SK-N-SH (cell line): ENCODE measurements around the gene UGP2. TPM values are rescaled to one million over a fixed set of nuclear protein-coding genes. Genes with fewer than 3 reads are reported as not detected.

Source experiments
- CTCF ChIA-PET: fragments of 300-600, 350-600 bp; formaldehyde crosslinking; extraction: SDS; loops from one replicate; lab custom pipeline; 2021; lab: Yijun Ruan, JAX
- POLR2A ChIA-PET: fragments of 350-600 bp; sonication (Branson Sonifier 250); formaldehyde crosslinking; extraction: SDS; loops from one replicate; lab custom pipeline; 2020; ENCODE audit warnings: antibody characterized with exemption, inconsistent platforms; lab: Yijun Ruan, JAX
- DNase-seq: peaks from one replicate; pipeline ENCODE4 v3.0.0; 2012
- H2AFZ ChIP-seq: fragments of 200-600 bp; sonication (generic); 2 replicates; pipeline ENCODE4 v1.8.1; 2016; ENCODE audit warnings: antibody characterized with exemption, mild to moderate bottlenecking, low read depth
- H3F3A ChIP-seq: fragments of 200-600 bp; sonication (generic); replicated peaks from 2 replicates; pipeline ENCODE3; 2016; ENCODE audit warnings: antibody characterized with exemption, mild to moderate bottlenecking; ENCODE audit not compliant: insufficient read depth
- H3K27ac ChIP-seq, 2 experiments: fragments of 200-500 bp in 1 of 2; fragments of 200-600 bp in 1 of 2; sonication (Bioruptor generic) in 1 of 2; sonication (generic), shearing (Covaris generic) in 1 of 2; 2 replicates each; pipeline versions ENCODE4 v1.5.1 to v1.6.1; 2014 to 2016; ENCODE audit warnings: low read depth in 2 of 2, inconsistent platforms in 1 of 2, low read length in 1 of 2, mild to moderate bottlenecking in 1 of 2, mixed read lengths in 1 of 2
- H3K27me3 ChIP-seq: fragments of 200-600 bp; sonication (generic), shearing (Covaris generic); 2 replicates; pipeline ENCODE4 v1.6.1; 2016; ENCODE audit warnings: mixed run types; ENCODE audit not compliant: insufficient read depth
- H3K36me3 ChIP-seq, 2 experiments: fragments of 200-500 bp in 1 of 2; fragments of 200-600 bp in 1 of 2; sonication (Bioruptor generic) in 1 of 2; sonication (generic) in 1 of 2; replicated peaks in 1 of 2; 2 replicates each; pipeline versions ENCODE3 to v1.5.1; 2014 to 2016; ENCODE audit warnings: low read length in 1 of 2, mild to moderate bottlenecking in 1 of 2; ENCODE audit not compliant: insufficient read depth in 2 of 2, control insufficient read depth in 1 of 2
- H3K4me1 ChIP-seq, 2 experiments: fragments of 200-500 bp in 1 of 2; fragments of 200-600 bp in 1 of 2; sonication (Bioruptor generic) in 1 of 2; sonication (generic), shearing (Covaris generic) in 1 of 2; 2 replicates each; pipeline versions ENCODE4 v1.5.1 to v1.6.1; 2014 to 2016; ENCODE audit warnings: low read depth in 1 of 2, low read length in 1 of 2, mixed run types in 1 of 2; ENCODE audit not compliant: insufficient read depth in 2 of 2, control insufficient read depth in 1 of 2
- H3K4me2 ChIP-seq: fragments of 200-600 bp; sonication (generic), shearing (Covaris generic); 2 replicates; pipeline ENCODE4 v1.6.1; 2017; ENCODE audit warnings: mixed run types
- H3K4me3 ChIP-seq, 2 experiments: fragments of 200-500 bp in 1 of 2; fragments of 200-600 bp in 1 of 2; sonication (Bioruptor generic) in 1 of 2; sonication (generic), shearing (Covaris generic) in 1 of 2; 2 replicates each; pipeline versions ENCODE4 v1.5.1 to v1.8.1; 2014 to 2016; ENCODE audit warnings: low read depth in 2 of 2, inconsistent platforms in 1 of 2, low read length in 1 of 2, mild to moderate bottlenecking in 1 of 2, mixed read lengths in 1 of 2, moderate library complexity in 1 of 2
- H3K79me2 ChIP-seq: fragments of 200-600 bp; sonication (generic); 2 replicates; pipeline ENCODE4 v1.8.1; 2017; ENCODE audit warnings: mild to moderate bottlenecking; ENCODE audit not compliant: insufficient read depth
- H3K9ac ChIP-seq: fragments of 200-600 bp; sonication (generic); 2 replicates; pipeline ENCODE4 v1.6.1; 2017; ENCODE audit warnings: mixed run types
- H3K9me2 ChIP-seq: fragments of 200-600 bp; sonication (generic); 2 replicates; pipeline ENCODE4 v1.6.1; 2017; ENCODE audit warnings: mixed run types
- H3K9me3 ChIP-seq: fragments of 200-600 bp; sonication (generic); 2 replicates; pipeline ENCODE4 v1.6.1; 2017; ENCODE audit warnings: mixed run types, mild to moderate bottlenecking, moderate library complexity
- H4K20me1 ChIP-seq: fragments of 200-600 bp; sonication (generic); 2 replicates; pipeline ENCODE4 v1.6.1; 2017; ENCODE audit warnings: mild to moderate bottlenecking, mixed run types; ENCODE audit not compliant: insufficient read depth
- CHD2 ChIP-seq: fragments of 150-350 bp; IDR thresholded peaks from 2 replicates; pipeline ENCODE4 v1.6.1; 2018; ENCODE audit warnings: low read length; ENCODE audit not compliant: partially characterized antibody
- CTCF ChIP-seq: fragments of 200-600 bp; sonication (generic); IDR thresholded peaks from 2 replicates; pipeline ENCODE4 v1.6.1; 2017; ENCODE audit warnings: antibody characterized with exemption, mild to moderate bottlenecking, moderate library complexity
- EP300 ChIP-seq, 2 experiments: IDR thresholded peaks; 2 replicates each; pipeline versions ENCODE4 v1.4.0 to v1.6.1; 2012; ENCODE audit warnings: borderline replicate concordance in 1 of 2, low read depth in 1 of 2, low read length in 1 of 2
- FOXM1 ChIP-seq: IDR thresholded peaks from 2 replicates; pipeline ENCODE4 v1.4.0; 2012; ENCODE audit warnings: low read depth, mild to moderate bottlenecking
- GATA2 ChIP-seq: sonication (generic); formaldehyde crosslinking; IDR thresholded peaks from 2 replicates; pipeline ENCODE4 v1.5.0; 2020; ENCODE audit warnings: mild to moderate bottlenecking, missing genetic modification reagents
- JUND ChIP-seq: IDR thresholded peaks from 2 replicates; pipeline ENCODE4 v1.4.0; 2012
- PBX3 ChIP-seq: IDR thresholded peaks from 2 replicates; pipeline ENCODE4; 2012
- RAD21 ChIP-seq: IDR thresholded peaks from 2 replicates; pipeline ENCODE4 v1.6.1; 2012; ENCODE audit warnings: mild to moderate bottlenecking, low read length
- REST ChIP-seq: IDR thresholded peaks from 2 replicates; pipeline ENCODE4 v1.6.1; 2012; ENCODE audit warnings: mild to moderate bottlenecking, low read depth, low read length, moderate library complexity
- TEAD4 ChIP-seq: IDR thresholded peaks from 2 replicates; pipeline ENCODE4 v1.4.0; 2012; ENCODE audit warnings: mild to moderate bottlenecking, borderline replicate concordance; ENCODE audit not compliant: insufficient read depth
- USF1 ChIP-seq: IDR thresholded peaks from 2 replicates; pipeline ENCODE4 v1.4.0; 2012; ENCODE audit warnings: low read depth, borderline replicate concordance
- WGBS: methylation state at CpG from one replicate; pipeline ENCODE4 v1.1.6; 2017; ENCODE audit warnings: low lambda C conversion rate; 5-methylcytosine and 5-hydroxymethylcytosine counted together
- polyA plus RNA-seq, 3 experiments: library from polyadenylated mRNA; depleted of rRNA; stranded (reverse); fragments of >200 nt; gene quantifications; 2 replicates each; pipeline ENCODE4 v1.2.3, GENCODE V29; 2012

Gene UGP2
- polyA plus RNA-seq, 1 of the 3 experiments (the other 2 are of a cell fraction) = 30.1 TPM

GRCh38 chr2:63872571-63873328 lies 31.1 kb downstream of the UGP2 start (continued):
- TF ChIP-seq REST (no peak), CTCF (no peak), CHD2 (no peak), FOXM1 (no peak), RAD21 (no peak), USF1 (no peak), JUND (no peak), EP300 (IDR thresholded peaks at IDR 0.05; ENCODE audit: borderline replicate concordance in 1 of 2, low read depth in 1 of 2, low read length in 1 of 2) (no peak)

- Histone ChIP-seq H3K4me2 (no peak overlapping the region), H3K79me2 (peaks cover 23% of the 10 kb centered on the region; the same call in 1 of the 2 replicates), H3F3A (no peaks in the 10 kb centered on the region), H2AFZ (no peak overlapping the region), H3K36me3 (peaks cover 24 to 36% of the 10 kb centered on the region in 2 experiments), H4K20me1 (no peaks in the 10 kb centered on the region), H3K4me3 (no peak overlapping the region), H3K4me1 (peaks cover 0 to 6% of the 10 kb centered on the region in 2 experiments; a peak in 3 of 4 replicates), H3K9me3 (no peaks in the 10 kb centered on the region), H3K27ac (no peak overlapping the region), H3K9me2 (no peaks in the 10 kb centered on the region), H3K9ac (no peak overlapping the region), H3K27me3 (no peaks in the 10 kb centered on the region)
- no peak for DNase-seq
- CTCF ChIA-PET = interaction anchor here (0.9 to 2.9 kb wide), 4 partner anchors 10 to 17 kb away, joined by 3 to 13 read pairs (median 4); no protein-coding TSS in a partner anchor
- WGBS = 96% methylated on average over 5 of the region's 5 CpGs
- POLR2A ChIA-PET = no interaction called here
- TF ChIP-seq RAD21 = no peak
- no peak for TF ChIP-seq TEAD4
- no peak for TF ChIP-seq GATA2
- TF ChIP-seq PBX3 = no peak
These were observed 32.8 kb downstream of the UGP2 start for GRCh38 chr2:63874204-63875130.
